ENCODE measurements around the gene DOCK9.

Gene DOCK9, protein sequence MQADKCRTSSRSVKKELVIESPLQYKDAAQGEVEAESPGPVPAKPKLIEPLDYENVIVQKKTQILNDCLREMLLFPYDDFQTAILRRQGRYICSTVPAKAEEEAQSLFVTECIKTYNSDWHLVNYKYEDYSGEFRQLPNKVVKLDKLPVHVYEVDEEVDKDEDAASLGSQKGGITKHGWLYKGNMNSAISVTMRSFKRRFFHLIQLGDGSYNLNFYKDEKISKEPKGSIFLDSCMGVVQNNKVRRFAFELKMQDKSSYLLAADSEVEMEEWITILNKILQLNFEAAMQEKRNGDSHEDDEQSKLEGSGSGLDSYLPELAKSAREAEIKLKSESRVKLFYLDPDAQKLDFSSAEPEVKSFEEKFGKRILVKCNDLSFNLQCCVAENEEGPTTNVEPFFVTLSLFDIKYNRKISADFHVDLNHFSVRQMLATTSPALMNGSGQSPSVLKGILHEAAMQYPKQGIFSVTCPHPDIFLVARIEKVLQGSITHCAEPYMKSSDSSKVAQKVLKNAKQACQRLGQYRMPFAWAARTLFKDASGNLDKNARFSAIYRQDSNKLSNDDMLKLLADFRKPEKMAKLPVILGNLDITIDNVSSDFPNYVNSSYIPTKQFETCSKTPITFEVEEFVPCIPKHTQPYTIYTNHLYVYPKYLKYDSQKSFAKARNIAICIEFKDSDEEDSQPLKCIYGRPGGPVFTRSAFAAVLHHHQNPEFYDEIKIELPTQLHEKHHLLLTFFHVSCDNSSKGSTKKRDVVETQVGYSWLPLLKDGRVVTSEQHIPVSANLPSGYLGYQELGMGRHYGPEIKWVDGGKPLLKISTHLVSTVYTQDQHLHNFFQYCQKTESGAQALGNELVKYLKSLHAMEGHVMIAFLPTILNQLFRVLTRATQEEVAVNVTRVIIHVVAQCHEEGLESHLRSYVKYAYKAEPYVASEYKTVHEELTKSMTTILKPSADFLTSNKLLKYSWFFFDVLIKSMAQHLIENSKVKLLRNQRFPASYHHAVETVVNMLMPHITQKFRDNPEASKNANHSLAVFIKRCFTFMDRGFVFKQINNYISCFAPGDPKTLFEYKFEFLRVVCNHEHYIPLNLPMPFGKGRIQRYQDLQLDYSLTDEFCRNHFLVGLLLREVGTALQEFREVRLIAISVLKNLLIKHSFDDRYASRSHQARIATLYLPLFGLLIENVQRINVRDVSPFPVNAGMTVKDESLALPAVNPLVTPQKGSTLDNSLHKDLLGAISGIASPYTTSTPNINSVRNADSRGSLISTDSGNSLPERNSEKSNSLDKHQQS (N-terminal part only)

DNA sequence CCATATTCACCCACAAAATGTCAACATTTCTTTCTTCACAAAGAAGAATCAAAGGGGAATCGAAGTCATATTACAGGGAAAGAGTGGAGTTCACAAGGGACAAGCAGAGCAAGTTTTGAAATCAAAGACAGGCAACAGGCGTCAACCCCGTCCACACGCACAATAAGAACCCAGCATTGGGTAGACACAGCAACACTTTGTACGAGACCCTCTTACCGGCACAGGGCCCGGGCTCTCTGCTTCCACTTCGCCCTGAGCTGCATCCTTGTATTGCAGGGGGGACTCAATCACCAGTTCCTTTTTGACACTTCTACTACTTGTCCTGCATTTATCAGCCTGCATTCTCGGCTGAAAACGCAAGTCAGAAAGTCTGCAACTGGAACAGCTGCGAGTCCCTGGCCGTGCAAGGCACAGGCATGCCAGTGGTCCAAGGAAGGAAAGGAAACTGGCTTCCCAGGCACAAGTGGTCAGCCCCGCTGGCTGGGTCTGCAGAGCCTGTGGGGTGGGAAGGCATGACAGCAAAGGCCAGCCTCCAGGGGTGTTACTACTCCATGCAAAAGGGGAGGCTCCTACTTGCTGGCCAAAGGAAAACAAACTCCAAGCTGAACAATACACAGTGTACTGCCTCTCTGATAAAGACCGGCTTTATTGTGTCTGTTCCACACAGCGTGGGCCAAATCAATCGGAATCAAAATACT lies at the start of gene DOCK9:
Gene DOCK9 (minus strand): TSS at position 497 of the 698 bp plus-strand sequence. CDS start 155 bp downstream, at position 342.
- intact Hi-C loops (cut with DNase I), result loop anchor here (5.0 kb wide), 1 partner anchor 55 kb away; no protein-coding TSS in a partner anchor
- DNase-seq, result peak; percentile 64 to 94 (median 85)

DNA sequence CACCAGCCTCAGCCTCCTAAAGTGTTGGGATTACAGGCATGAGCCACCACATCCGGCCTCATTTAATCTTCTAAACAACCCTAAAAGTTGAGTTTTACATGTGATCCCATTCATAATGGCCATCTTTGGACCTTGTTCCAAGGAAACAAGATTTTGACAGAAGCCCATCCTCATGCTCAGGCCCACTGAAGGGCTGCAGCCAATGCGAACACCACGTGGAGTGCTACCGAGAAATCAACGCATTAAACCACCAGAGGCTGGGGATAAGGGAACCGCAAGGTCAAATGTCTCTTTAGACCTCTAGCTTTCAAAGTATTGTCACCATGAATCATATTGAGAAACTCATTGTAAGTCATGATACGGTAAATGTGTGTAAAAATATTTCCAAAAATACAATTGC lies 49.4 kb upstream of the DOCK9 start:
- no peak for DNase-seq
- intact Hi-C loops (cut with DNase I), result no loop called here

DNA sequence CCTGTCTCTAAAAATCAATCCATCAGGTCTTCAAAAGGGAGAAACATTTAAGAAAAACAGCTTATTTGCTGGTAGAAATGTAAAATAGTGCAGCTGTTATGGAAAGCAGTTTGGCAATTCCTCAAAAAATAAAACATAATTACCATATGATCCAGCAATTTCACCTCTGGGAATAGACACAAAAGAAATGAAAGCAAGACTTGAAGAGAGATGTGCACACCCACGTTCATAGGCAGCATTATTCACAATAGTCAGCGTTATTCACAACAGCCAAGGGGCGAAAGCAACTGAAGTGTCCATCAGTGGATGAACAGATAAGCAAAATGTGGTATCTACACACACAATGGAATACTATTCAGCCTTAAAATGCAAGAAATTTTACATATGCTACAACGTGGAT lies 45.1 kb upstream of the DOCK9 start:
- intact Hi-C loops (cut with DNase I), result no loop called here
- DNase-seq, result no peak

DNA sequence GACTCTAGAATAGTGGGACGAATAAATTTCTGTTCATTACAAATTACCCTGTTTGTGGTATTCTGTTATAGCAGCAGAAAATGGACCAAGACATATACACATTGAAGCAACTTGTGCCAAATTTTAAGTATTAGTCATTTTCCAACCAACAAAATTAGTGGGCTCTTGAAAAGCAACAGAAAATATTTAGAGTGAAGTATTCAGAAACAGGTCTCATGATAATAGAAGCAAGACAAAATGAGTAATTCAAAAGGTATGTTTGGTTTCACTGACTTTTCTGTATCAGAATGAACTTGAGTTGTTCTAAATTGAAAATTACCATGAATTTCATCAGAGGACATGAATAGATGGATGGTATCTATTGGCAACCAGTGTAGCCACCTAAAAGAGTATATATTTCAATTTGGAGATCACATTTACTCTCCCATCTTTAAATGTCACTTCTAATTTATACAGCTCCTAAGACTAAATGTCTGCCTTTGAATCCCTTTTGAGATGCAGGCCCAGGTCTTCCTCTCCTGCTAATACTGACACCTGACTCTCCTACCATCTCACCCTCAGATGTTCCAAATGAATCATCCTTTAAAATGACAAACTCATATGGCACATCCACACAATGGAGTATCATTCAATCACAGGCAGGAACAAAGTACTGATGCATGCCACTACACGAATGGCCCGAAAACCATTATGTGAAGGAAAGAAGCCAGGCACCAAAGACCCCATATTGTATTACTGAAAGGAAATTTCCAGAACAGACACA lies 40.7 kb upstream of the DOCK9 start:
- no peak for DNase-seq
- intact Hi-C loops (cut with DNase I), result no loop called here

DNA sequence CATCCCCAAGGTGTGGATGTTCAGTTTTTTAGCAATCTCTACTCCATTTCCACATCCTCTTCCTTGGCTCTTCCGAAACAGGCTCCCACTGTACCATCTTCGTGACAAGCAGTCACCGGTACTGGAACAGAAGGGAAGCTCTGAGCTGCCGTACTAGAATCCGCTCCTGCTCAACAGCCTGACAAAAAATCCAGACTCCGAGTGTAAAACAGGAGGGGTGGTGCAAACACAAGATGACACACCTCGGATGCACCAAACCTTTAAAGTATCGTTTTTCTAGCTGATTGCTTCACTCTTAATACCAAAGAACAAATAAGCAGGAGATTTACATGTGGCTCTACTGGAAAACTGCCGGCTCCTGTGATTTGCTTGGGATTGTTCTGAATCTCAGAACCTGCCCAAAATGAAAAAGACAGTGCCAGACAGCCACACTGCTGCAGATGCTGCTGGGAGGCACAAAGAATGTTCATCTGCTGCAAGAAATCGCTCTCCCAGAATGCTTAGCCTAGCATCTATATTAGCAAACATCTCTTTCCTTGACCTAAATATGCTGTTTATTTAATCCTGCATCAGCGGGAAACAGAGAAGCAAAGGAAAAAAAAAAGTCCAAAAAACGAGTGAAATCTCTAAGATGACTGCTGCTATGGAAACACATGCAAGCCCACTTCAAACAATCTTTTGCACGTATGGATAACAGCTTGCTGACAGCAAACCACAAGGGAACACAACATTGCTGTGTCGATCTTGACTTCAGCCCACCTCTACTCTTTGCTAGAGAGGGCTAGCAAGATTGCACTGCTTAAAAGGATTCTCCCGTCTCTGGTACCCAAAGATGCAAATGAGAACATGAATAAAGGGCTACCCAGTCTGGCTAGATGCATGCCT lies 38.0 kb upstream of the DOCK9 start:
- peak in 36 of 42 donors; percentile 7 to 79 (median 48) for DNase-seq
- intact Hi-C loops (cut with DNase I), result no loop called here

DNA sequence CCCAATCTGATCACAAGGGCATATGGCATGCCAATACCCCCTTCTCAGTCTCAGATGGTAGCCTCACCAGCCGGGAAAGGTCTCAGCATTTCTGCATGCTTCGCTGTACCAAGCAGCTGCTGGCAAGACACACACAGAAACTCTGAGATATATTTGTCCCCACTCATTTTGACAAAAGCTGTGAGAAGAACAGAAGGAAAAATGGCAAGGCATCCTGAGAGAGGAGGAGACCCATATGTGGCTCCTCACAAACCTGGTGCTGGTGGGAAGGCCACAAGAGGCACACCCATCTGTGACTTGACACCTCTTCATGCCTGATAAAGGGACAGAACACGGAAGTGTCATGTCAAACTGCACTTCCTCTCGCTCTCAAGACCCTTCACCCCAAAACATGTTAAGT lies 36.7 kb upstream of the DOCK9 start:
- intact Hi-C loops (cut with DNase I), result no loop called here
- DNase-seq, result peak in 2 of 42 donors; percentile 11 to 39

DNA sequence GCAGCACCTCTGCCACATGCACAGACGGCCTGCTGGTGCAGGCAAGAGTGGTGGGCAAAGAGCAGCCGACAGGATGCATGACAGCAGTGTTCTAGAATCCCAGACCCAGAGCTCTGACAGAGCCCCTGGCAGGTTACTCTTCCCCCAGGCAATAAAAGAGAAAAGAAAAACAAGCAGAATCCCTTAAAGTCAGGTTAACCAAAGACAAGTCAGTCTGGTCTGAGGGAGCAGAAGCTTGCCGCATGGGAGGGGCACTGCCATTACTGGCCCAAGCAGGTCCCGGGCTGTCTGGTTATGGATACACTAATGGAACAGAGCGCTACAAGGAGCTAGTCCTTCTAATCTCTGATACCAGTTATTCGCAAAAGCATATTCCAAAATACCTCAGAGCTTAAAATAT lies 36.1 kb upstream of the DOCK9 start:
- peak in 4 of 42 donors; percentile 13 to 45 (median 17) for DNase-seq
- intact Hi-C loops (cut with DNase I), result no loop called here

DNA sequence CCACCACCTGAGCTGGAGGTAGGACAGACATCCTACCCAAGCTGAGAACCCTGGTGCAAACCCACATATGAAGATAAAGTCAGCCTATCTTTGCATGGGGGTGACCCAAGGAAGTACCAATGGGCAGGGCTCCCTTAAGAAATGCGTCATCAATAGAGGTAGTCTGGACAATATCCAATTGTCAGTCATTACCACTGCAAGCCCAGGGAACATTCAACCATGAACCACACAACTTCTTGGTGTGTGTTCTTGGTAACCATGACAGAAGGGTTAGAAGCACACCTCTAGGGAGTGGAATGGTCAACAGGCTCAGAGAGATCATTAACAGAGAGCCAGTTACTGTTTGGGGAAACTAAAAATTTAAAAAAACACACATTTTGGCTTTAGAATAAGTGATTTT lies 34.7 kb upstream of the DOCK9 start:
- intact Hi-C loops (cut with DNase I), result no loop called here
- DNase-seq, result no peak

DNA sequence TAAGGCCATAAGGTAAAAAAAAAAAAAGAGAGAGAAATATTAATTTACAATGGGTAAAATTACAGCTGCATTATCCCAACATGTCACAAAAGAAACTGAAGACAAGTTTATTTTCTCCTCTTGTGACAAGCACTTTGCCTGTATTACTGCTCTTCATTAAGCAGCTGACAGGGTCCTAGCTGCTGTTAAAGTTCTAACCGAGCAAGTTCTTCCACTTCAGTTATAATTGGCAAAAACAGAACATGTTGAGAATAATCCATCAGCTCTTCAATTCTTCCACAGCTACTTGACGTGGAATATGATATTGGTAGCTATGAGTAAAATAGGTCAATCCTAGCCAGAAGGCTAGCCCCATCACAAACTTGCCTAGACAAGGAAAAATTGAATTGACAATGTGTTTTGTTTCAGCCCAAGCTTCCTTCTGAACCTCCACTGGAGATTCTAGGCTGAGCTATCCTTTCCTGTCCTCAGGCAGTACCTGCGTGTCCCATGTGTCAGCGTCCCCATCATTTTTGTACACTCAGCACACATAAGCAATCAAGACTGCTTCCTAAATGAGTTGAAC lies 32.2 kb upstream of the DOCK9 start:
- DNase-seq, result peak in 1 of 42 donors; percentile 9
- intact Hi-C loops (cut with DNase I), result no loop called here

DNA sequence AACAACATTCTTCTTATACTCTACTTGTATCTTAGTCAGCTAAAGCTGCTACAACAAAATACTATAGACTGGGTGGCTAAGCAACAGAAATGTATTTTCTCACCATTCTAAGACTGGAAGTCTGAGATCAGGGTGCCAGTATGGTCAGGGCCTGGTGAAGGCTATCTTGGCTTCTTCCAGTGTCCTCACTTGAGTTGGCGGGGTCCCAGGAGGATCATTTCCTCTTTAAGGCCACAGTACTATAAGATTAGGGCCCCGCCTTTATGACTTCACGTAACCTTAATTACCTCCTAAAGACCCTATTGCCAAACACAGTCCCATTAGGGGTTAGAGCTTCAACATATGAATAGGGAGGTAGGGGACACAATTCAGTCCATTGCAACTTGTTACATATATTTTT lies 30.7 kb upstream of the DOCK9 start:
- intact Hi-C loops (cut with DNase I), result no loop called here
- DNase-seq, result peak in 1 of 42 donors; percentile 20

DNA sequence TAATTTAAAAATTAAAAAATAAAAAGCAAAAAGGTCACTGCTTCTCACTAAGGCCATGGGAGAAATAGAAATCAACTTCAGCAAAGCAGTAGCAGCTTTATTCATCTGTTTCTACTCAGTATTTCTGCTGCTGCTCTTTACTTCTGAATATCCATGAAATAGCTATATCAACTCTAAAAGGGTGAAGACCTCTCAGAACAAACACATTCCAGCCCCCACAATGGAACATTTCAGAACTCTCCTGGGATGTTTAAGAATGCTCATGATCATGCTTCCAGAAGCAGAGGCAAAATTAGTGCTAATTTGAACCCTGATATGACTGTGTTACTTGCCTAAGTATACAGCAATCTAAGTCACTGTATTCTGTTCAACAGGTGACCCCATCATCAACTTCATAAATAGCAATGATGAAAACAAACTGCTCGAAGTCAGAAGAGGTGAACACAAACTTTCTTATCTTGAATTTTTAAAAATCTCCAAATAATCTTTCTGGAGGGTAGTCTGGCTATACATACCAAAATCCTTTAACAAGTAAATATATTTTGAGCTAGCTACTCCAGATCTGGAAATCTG lies 29.6 kb upstream of the DOCK9 start:
- peak in 1 of 42 donors; percentile 24 for DNase-seq
- intact Hi-C loops (cut with DNase I), result no loop called here

DNA sequence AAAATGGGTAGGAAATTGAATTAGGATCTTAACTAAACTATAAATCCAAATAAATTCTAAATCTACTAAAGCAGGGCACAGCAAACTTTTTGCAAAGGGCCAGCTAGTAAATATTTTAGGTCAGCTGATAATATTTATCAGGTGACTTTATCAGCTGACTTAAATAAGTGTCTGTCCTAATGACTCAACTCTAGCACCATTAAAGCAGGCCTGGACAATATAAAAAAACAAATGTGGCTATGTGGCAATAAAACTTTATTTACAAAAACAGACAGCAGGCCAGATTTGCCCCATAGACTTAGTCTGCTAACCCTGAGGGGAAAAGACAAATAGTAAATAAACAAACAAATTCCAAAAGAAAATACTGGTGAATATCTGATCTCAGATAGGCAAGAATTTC lies 27.7 kb upstream of the DOCK9 start:
- DNase-seq, result no peak
- intact Hi-C loops (cut with DNase I), result no loop called here

DNA sequence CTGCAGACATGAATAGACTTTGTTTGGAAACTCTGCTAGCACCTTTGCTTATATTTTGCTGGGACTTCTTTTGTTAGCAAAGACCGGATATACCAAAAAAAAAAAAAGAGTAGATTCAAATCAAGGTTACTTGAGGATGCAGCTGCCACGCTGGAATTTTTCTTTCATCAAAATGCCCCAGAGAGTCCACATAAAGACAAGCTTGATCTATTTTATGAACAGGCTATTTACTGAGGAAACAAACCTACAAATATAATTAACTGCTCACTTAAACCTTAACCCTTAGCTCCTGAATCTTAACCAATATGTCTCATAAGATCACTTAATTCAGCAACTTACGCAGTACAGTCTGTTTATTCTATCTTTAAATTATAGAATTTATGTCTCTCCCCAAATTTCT lies 27.1 kb upstream of the DOCK9 start:
- DNase-seq, result no peak
- intact Hi-C loops (cut with DNase I), result no loop called here

DNA sequence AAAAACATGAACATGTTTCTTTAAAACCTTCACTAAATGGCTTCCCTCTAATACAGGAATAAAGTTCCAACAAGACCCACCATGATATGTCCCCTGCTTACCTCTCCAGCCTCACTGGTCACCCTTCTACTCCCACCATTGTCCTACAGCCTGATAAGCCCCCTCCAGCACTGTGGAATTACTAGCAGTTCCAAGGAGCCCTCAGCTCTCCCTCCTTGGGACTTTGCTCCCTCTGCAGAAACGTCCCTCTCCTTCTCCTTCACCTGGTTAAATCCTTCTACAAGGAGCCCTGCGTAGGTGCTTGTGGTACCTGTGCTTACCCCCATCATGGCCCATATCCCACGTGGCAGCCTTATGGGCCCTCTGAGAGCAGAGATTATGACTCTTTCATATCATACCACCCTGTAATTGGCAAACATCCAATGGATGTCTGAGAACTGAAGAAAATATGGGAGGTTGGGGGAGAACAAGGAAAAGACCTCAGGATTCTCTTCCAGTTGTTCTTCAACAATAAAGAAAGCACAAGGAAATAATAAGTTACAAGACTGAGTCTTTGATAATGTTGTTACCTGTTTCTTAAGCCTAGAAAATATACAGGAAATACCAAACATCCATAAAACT lies 26.1 kb upstream of the DOCK9 start:
- DNase-seq, result peak in 2 of 42 donors; percentile 14 to 16
- intact Hi-C loops (cut with DNase I), result no loop called here

DNA sequence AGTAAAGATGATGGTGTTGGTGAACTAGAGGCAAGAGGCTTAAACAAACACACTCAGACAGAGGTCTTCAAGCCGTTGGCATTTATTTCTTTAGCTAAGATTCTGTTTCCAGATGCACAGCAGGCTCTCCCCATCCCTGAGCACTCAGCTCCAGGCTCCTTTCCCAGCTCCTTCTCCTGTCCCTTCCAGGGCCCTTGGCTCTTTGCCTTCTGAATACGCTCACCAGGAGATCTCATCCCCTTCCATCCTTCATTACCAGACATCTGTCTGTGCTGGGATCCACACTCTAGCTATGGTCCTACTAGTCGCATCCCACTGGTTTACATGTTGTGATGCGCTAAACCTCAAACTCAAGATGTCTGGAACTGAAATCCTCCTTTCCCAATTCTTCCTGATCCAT lies 25.3 kb upstream of the DOCK9 start:
- DNase-seq, result peak in 1 of 42 donors; percentile 38
- intact Hi-C loops (cut with DNase I), result no loop called here

DNA sequence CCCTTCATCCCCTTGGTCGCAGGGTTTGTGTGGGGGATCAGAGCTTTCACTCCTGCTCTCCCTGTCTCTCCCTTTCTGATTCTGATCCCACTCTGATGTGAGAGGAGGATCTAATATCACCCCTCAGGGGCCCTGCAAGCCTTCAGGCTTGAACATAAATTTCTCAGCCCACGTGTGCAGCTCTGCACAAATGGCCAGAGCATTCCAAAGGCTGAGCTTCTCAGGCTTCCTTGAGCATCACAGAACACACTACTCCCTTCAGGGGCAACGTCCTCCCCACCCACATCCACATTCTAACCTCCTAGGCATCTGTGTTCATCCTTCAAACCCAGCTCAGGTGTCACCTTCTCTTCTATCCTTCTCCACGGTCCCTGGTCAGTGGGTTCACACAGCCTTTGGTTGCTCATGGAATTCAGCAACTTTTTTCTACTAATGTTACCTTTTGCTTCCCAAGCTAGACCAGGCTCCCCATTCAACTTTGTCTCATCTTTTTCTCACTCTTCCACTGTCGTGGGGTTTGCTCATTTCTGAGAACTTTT lies 24.4 kb upstream of the DOCK9 start:
- intact Hi-C loops (cut with DNase I), result no loop called here
- peak in 2 of 42 donors; percentile 3 to 10 for DNase-seq

Data from head of caudate nucleus (tissue), 42 donors.